GM21360 (cell line): ENCODE results near the gene CNOT10.
"Not testable (repeated sequence)": the region's sequence is repeated elsewhere in the genome, so short reads cannot be mapped to it uniquely, and the experiment has no call there.

Experiments
- ATAC-seq: cut with Tn5 transposase; IDR thresholded peaks from one replicate; pipeline ENCODE4 v1.9.1; 2021; ENCODE audit warnings: mild to moderate bottlenecking, moderate library complexity; ENCODE audit not compliant: unreplicated experiment

Gene CNOT10, protein sequence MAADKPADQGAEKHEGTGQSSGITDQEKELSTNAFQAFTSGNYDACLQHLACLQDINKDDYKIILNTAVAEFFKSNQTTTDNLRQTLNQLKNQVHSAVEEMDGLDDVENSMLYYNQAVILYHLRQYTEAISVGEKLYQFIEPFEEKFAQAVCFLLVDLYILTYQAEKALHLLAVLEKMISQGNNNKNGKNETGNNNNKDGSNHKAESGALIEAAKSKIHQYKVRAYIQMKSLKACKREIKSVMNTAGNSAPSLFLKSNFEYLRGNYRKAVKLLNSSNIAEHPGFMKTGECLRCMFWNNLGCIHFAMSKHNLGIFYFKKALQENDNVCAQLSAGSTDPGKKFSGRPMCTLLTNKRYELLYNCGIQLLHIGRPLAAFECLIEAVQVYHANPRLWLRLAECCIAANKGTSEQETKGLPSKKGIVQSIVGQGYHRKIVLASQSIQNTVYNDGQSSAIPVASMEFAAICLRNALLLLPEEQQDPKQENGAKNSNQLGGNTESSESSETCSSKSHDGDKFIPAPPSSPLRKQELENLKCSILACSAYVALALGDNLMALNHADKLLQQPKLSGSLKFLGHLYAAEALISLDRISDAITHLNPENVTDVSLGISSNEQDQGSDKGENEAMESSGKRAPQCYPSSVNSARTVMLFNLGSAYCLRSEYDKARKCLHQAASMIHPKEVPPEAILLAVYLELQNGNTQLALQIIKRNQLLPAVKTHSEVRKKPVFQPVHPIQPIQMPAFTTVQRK

DNA sequence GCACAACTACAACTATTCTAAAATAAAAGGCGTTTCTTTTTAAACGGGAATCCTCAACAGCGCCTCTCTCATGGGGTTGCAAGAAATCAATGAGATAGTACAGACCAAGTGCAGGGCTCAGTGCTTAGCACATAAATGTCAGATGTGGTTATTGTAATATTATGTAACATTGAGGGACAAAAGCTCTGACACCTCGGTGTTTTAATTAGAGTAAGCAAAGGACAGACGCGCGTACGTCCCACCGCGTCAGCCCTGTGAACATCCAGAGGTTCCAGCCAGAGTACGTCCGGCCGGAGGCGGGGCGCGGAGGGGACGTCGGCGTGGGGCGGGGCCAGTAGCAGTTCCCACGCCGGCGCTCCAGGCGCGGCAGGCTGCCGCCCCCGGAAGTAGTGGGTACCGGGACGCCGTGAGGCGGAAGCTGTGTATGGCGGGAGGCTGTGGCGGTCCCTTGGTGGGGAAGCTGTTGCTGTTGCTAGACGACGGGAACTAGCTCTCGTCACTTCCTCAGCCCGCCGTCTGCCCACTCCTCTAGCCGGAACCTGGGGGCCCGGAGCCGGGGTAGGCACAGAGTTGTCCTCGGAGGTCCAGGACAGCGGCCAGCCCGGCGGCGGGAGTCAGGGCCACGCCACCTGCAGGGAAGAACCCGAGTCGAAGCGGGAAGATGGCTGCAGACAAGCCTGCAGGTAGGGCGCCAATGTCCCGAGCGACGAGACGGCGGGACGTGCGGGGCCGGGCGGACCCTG lies at the start of gene CNOT10:
Gene CNOT10, plus strand, starts transcription at position 389 of the 743 bp plus-strand sequence. Its CDS starts 273 bp downstream, at position 662.
- peak; percentile 95 for ATAC-seq

DNA sequence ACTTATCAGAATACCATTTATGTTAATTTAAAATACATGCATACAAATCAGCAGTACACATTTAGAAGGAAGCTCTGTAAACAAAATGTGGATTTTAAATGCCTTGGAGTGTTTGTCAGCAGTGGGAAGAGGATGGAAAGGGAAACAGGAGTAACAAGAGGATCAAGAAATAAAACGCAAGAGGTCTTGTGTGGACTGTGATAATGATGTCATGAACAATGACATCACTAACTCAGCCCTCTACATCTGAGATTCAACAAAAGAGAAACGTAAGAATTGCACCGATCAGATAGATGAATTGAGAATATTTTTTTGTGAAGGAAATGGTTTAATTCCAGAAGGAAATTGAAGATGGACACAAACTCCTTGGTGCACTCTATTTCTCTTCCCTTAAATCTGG lies 44.0 kb upstream of the CNOT10 start:
- ATAC-seq = no peak

GRCh38 chr3:32641356-32641755 lies 43.6 kb upstream of the CNOT10 start:
- no peak for ATAC-seq

DNA sequence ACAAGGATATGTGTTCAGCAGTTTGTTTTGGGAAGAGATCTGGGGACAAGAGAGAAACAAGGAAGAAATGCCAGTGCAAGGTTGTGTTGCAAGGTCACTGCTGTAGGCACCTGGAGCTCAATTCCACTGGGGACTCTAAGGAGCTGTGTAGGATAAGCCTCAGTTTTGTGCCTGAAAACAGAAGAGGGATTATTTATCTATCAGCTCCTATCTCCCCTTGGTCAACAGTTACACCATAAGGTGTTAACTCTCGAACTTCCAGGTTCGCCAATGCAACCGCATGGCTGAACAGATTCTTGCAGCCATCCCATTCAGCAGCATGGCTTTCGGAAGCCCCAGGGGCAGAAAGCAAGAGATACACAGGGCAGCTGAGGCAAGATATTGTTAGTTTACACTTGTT lies 41.6 kb upstream of the CNOT10 start:
- no peak for ATAC-seq

DNA sequence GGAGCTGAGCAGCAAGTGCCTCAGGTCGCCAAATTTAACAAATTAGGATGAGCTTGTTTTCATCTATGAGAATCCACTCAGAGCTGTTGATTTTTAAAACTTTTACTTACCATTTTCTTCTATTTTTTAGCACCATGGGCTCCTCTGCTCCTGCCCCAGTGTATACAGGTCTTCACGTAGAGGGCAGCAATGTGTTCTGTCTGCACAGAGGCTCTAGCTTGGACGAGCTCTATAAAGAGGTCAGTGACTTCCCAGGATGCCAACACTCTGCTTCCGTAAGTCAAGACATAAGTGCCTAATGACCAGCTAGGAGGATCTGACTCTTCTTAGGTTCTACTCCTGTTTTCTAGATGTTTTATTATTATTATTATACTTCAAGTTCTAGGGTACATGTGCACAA lies 41.2 kb upstream of the CNOT10 start:
- ATAC-seq = no peak

DNA sequence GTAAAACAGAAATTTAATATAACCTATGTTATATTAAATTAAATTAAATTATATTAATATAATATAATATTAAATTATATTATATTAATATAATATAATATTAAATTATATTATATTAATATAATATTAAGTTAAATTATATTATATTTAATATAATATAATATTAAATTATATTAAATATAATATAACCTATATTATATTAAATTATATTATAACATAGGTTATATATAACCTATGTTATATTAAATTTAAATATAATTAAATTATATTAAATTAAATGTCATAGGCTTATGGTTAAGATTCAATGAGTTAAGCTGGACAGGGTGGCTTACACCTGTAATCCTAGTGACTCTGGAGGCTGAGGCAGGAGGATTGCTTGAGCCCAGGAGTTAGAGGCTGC lies 40.6 kb upstream of the CNOT10 start:
- no peak for ATAC-seq

DNA sequence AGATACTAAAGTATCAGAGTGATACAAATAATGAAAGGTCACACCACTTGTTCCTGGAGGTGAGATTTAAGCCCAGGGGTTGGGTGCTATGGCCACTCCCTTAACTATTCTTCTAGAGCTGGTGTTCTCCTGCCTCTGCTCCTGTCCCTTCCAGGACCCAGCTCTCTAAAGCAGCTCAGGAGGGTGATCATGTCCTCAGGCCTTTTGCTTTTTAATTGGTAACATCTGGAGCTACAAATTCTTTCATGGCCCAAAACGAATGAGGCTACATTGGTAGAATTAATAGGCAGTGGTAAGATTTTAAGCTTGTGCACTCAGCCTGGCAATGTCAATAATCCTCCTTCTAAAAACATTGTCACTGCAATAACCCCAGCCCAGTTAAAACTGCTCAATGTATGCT lies 38.2 kb upstream of the CNOT10 start:
- ATAC-seq = no peak

DNA sequence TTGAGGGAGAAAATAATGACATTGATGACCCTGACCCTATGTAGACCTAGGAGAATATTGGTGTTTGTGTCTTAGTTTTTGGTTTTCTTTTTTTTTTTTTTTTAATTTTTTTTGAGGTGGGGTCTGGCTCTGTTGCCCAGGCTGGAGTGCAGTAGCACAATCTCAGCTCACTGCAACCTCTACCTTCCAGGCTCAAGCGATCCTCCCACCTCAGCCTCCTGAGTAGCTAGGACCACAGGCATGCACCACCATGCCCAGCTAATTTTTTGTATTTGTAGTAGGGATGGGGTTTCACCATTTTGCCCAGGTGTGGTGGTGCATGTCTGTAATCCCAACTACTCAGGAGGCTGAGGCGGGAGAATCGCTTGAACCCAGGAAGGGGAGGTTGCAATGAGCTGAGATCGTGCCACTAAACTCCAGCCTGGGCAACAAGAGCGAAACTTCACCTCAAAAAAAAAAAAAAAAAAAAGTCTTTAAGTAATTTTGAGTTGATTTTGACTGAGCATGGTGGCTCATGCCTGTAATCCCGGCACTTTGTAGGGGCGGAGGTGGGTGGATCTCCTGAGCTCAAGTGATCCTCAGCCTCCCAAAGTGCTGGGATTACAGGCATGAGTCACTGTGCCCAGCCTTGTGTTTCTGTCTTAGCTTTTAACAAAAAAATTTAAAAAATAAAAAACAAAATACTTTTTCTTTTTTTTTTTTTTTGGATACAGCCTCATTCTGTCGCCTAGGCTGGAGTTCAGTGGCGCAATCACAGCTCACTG lies 32.5 kb upstream of the CNOT10 start:
- not testable (repeated sequence) for ATAC-seq

- ATAC-seq = no peak
Observed at GRCh38 chr3:32655167-32655566, 29.8 kb upstream of the CNOT10 start.

GRCh38 chr3:32660634-32661033 lies 24.4 kb upstream of the CNOT10 start:
- ATAC-seq = no peak

- no peak for ATAC-seq
Observed at GRCh38 chr3:32662647-32663046, 22.3 kb upstream of the CNOT10 start.

DNA sequence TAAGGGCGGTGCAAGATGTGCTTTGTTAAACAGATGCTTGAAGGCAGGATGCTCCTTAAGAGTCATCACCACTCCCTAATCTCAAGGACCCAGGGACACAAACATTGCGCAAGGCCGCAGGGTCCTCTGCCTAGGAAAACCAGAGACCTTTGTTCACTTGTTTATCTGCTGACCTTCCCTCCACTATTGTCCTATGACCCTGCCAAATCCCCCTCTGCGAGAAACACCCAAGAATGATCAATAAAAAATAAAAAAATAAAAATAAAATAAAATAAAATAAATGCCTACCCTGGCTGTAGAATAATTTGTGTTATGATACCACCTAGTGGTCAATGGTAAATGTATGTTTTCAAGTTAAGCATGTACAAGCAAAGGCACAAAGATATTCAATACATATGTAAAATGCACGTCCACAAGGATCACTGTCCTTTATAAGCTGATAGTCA lies 20.3 kb upstream of the CNOT10 start:
- not testable (repeated sequence) for ATAC-seq

GRCh38 chr3:32667072-32667582 lies 17.9 kb upstream of the CNOT10 start:
- ATAC-seq = no peak

- not testable (repeated sequence) for ATAC-seq
Observed at GRCh38 chr3:32669226-32669625, 15.8 kb upstream of the CNOT10 start.

GRCh38 chr3:32673730-32674129 lies 11.3 kb upstream of the CNOT10 start:
- ATAC-seq = not testable (repeated sequence)

- ATAC-seq = no peak
Observed at GRCh38 chr3:32675164-32675563, 9.8 kb upstream of the CNOT10 start.

- no peak for ATAC-seq
Observed at GRCh38 chr3:32675650-32676049, 9.3 kb upstream of the CNOT10 start.

- ATAC-seq = no peak
Observed at GRCh38 chr3:32681811-32682210, 3.2 kb upstream of the CNOT10 start.

- ATAC-seq = no peak
Observed at GRCh38 chr3:32684029-32684799, 774 bp upstream of the CNOT10 start.
